Trophoblast cell (in vitro differentiated cells and primary cell): ENCODE measurements around the gene RCOR1.

Source experiments
- DNase-seq, 2 donors: peaks; one replicate each; pipeline ENCODE4 v3.0.0-alpha.2; 2016
- H2AFZ ChIP-seq: 2 replicates; pipeline ENCODE4 v1.6.1; 2013; ENCODE audit warnings: low read length, moderate library complexity, mild to moderate bottlenecking; ENCODE audit not compliant: insufficient read depth, poor library complexity
- H2AK5ac ChIP-seq: 2 replicates; pipeline ENCODE4 v1.6.1; 2013; ENCODE audit warnings: mild to moderate bottlenecking, low read length
- H2BK120ac ChIP-seq: 2 replicates; pipeline ENCODE4 v1.6.1; 2013; ENCODE audit warnings: low read length, mild to moderate bottlenecking, moderate library complexity; ENCODE audit not compliant: insufficient read depth, poor library complexity
- H2BK12ac ChIP-seq: 2 replicates; pipeline ENCODE4 v1.6.1; 2013; ENCODE audit warnings: mild to moderate bottlenecking, low read length, moderate library complexity
- H2BK5ac ChIP-seq: 2 replicates; pipeline ENCODE4 v1.6.1; 2013; ENCODE audit warnings: low read length, low read depth, moderate library complexity, mild to moderate bottlenecking; ENCODE audit not compliant: poor library complexity
- H3K14ac ChIP-seq: 2 replicates; pipeline ENCODE4 v1.6.1; 2013; ENCODE audit warnings: mild to moderate bottlenecking, low read length
- H3K18ac ChIP-seq: 2 replicates; pipeline ENCODE4 v1.6.1; 2013; ENCODE audit warnings: mild to moderate bottlenecking, low read length
- H3K23ac ChIP-seq: 2 replicates; pipeline ENCODE4 v1.6.1; 2013; ENCODE audit warnings: low read length
- H3K27ac ChIP-seq: 2 replicates; pipeline ENCODE4 v1.5.1; 2013; ENCODE audit warnings: low read depth, mild to moderate bottlenecking, inconsistent platforms, low read length, moderate library complexity
- H3K27me3 ChIP-seq: 2 replicates; pipeline ENCODE4 v1.6.1; 2013; ENCODE audit warnings: inconsistent platforms, mild to moderate bottlenecking, low read length, moderate library complexity; ENCODE audit not compliant: insufficient read depth
- H3K36me3 ChIP-seq, 2 experiments: 1 replicate in 1 of 2; 2 replicates in 1 of 2; pipeline ENCODE4 v1.6.1; 2013; ENCODE audit warnings: low read length in 2 of 2, mild to moderate bottlenecking in 2 of 2, moderate library complexity in 1 of 2; ENCODE audit not compliant: insufficient read depth in 2 of 2, control insufficient read depth in 1 of 2
- H3K4ac ChIP-seq: 2 replicates; pipeline ENCODE4 v1.6.1; 2013; ENCODE audit warnings: low read depth, mild to moderate bottlenecking, low read length, moderate library complexity
- H3K4me1 ChIP-seq, 2 experiments: 1 replicate in 1 of 2; 2 replicates in 1 of 2; pipeline ENCODE4 v1.6.1; 2013; ENCODE audit warnings: low read length in 2 of 2, mild to moderate bottlenecking in 2 of 2, moderate library complexity in 1 of 2; ENCODE audit not compliant: insufficient read depth in 2 of 2, control insufficient read depth in 1 of 2
- H3K4me2 ChIP-seq: 2 replicates; pipeline ENCODE4 v1.6.1; 2013; ENCODE audit warnings: inconsistent platforms, mild to moderate bottlenecking, low read length, moderate library complexity
- H3K4me3 ChIP-seq: 2 replicates; pipeline ENCODE4 v1.5.1; 2013; ENCODE audit warnings: mild to moderate bottlenecking, low read depth, low read length, inconsistent platforms
- H3K79me1 ChIP-seq: one replicate; pipeline ENCODE4 v1.6.1; 2013; ENCODE audit warnings: low read length
- H3K79me2 ChIP-seq: 2 replicates; pipeline ENCODE4 v1.6.1; 2013; ENCODE audit warnings: low read length, mild to moderate bottlenecking; ENCODE audit not compliant: control insufficient read depth, insufficient read depth, poor library complexity
- H3K9ac ChIP-seq: 2 replicates; pipeline ENCODE4 v1.6.1; 2013; ENCODE audit warnings: mild to moderate bottlenecking, low read length
- H3K9me3 ChIP-seq: 2 replicates; pipeline ENCODE4 v1.6.1; 2013; ENCODE audit warnings: low read depth, mild to moderate bottlenecking, control low read depth, inconsistent platforms, low read length; ENCODE audit not compliant: insufficient read depth
- H4K12ac ChIP-seq: 2 replicates; pipeline ENCODE4 v1.6.1; 2013; ENCODE audit warnings: low read depth, mild to moderate bottlenecking, low read length, moderate library complexity
- H4K8ac ChIP-seq: 2 replicates; pipeline ENCODE4 v1.6.1; 2013; ENCODE audit warnings: low read depth, mild to moderate bottlenecking, low read length, moderate library complexity
- H4K91ac ChIP-seq: one replicate; pipeline ENCODE4 v1.6.1; 2013; ENCODE audit warnings: low read depth, mild to moderate bottlenecking, low read length, moderate library complexity
- WGBS: extraction: QIAGEN DNeasy Blood & Tissue Kit; methylation state at CpG from one replicate; pipeline ENCODE4 v1.1.7; 2013; ENCODE audit warnings: missing lambda C conversion rate; ENCODE audit not compliant: insufficient read length, insufficient coverage; ENCODE audit errors: extremely low coverage; 5-methylcytosine and 5-hydroxymethylcytosine counted together

Gene RCOR1

DNA sequence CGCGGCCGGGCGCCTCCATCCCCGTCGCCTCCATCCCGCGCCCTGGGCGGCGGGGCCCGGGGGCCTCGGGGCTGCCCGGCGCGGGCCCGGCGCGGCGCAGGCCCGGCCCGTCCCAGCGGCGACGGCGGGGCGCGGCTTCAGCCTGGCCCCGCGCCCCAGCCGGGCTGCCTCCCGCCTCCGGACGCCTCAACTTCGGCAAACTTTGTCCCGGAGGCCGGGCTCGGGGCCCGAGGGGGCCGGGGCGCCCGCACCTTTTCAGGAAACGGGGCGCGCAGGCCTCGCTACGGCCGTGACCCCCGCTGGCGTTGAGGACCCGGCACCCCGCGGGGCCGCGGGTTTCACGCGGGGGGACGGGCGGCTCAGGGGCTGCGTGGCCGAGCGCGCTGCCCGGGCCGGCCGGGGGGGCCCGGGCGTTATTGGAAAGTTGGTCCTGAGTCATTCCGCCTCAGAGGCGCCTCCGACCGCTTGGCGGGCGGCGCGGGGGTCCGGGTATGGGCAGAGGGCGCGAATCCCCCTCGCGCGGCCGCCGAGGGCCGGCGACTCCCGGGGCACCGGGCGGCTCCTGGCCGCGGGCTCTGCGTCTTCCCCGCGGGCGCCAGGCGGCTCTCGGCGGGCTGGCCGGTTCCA is 185.4 kb downstream of the RCOR1 start:
- no CpG with 5 or more reads among the region's 98 CpGs for WGBS
- Histone ChIP-seq H4K12ac (peak overlapping the region; percentile 22), H2AFZ (peak overlapping the region; percentile 54), H3K4me3 (peak overlapping the region; percentile 79), H2BK12ac (no peak overlapping the region), H4K91ac (peak overlapping the region; percentile 41), H3K79me1 (peaks cover 7% of the 10 kb centered on the region), H4K8ac (peak overlapping the region; percentile 60), H3K27ac (no peak overlapping the region), H3K27me3 (no peaks in the 10 kb centered on the region), H2BK5ac (no peak overlapping the region), H2BK120ac (peak overlapping the region; percentile 30), H3K9ac (peak overlapping the region; percentile 80), H3K23ac (no peak overlapping the region), H3K4ac (no peak overlapping the region), H3K18ac (peak overlapping the region; percentile 52), H3K79me2 (peaks cover 4% of the 10 kb centered on the region), H3K9me3 (peaks cover 3% of the 10 kb centered on the region), H3K4me2 (peak overlapping the region; percentile 93), H3K36me3 (no peaks in the 10 kb centered on the region), H2AK5ac (no peak overlapping the region), H3K4me1 (peaks cover 10 to 18% of the 10 kb centered on the region in 2 experiments), H3K14ac (peak overlapping the region; percentile 42)
- no peak for DNase-seq

DNA sequence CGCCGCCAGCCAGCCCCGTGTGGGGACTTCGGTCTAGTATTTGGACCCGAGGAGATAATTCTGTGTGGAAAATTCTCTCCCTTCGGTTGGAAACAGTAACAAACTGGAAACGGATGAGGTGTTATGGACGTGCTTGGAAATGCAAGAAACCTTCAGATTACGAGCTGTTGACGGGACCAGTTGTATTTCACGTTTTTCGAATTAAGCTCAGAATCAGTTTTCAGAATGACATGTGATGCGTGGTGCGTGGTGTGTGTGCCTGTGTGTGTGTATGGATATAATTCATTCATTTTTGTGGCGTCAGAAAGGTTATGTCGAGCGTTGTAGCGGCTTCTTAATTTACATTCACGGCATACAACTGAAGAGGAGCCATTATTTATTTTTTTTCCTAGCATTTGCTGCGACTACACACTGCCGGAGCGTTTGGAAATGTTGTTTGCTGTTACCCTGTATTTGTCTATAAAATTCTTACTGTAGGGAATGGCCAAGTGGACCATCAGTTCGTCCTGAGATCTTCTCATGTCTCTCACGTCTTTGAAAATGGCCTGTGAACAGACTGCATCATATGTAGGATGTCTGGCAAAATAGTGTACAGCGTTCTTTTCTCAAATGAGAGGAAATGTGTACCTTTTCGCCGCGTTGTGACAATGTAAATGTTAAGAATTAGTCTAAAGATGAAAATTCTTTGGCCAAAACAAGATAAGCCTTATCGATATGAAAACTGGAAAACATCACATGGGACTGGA is 186.1 kb downstream of the RCOR1 start:
- Histone ChIP-seq H4K8ac (no peak overlapping the region), H3K14ac (peak overlapping the region; percentile 42), H3K79me1 (peaks cover 7% of the 10 kb centered on the region), H4K91ac (no peak overlapping the region), H2AFZ (peak overlapping the region; percentile 15), H4K12ac (no peak overlapping the region), H3K27ac (no peak overlapping the region), H3K23ac (peak overlapping the region; percentile 95), H3K36me3 (no peaks in the 10 kb centered on the region), H3K4me1 (peaks cover 10 to 18% of the 10 kb centered on the region in 2 experiments), H3K4me3 (peak overlapping the region; percentile 79), H3K79me2 (peaks cover 4% of the 10 kb centered on the region), H3K9me3 (peaks cover 3% of the 10 kb centered on the region), H2BK12ac (no peak overlapping the region), H3K18ac (peak overlapping the region; percentile 52), H2BK120ac (no peak overlapping the region), H3K4ac (no peak overlapping the region), H3K9ac (peak overlapping the region; percentile 80), H2AK5ac (no peak overlapping the region), H2BK5ac (no peak overlapping the region), H3K4me2 (peak overlapping the region; percentile 93), H3K27me3 (no peaks in the 10 kb centered on the region)
- WGBS: no CpG with 5 or more reads among the region's 29 CpGs
- peak; percentile 28 to 87 for DNase-seq

DNA sequence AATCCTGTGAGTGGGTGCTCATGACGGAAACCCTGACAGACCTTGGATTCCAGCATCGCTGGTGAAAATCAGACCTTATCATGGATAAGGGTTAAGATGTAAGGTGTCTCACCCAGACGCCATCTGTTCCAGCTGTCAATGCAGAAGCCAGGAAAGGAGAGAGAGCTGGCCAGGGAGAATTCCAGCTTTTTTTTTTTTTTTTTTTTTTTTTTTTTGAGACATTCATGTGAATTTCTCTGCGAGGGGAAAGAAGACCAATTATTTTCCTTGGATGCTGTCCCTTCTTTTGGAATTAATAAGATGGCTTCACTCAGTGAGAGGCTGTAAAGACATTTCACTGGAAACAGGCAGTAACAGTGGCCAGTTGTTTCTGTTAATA is 186.6 kb downstream of the RCOR1 start:
- Histone ChIP-seq H3K4me3 (no peak overlapping the region), H3K79me2 (peaks cover 4% of the 10 kb centered on the region), H3K79me1 (peaks cover 7% of the 10 kb centered on the region), H3K9me3 (peaks cover 3% of the 10 kb centered on the region), H3K27me3 (no peaks in the 10 kb centered on the region), H3K18ac (no peak overlapping the region), H4K12ac (no peak overlapping the region), H2AK5ac (no peak overlapping the region), H3K9ac (no peak overlapping the region), H3K36me3 (no peaks in the 10 kb centered on the region), H3K4ac (no peak overlapping the region), H3K4me1 (peaks cover 10 to 18% of the 10 kb centered on the region in 2 experiments), H2BK5ac (no peak overlapping the region), H2BK12ac (no peak overlapping the region), H3K23ac (no peak overlapping the region), H2BK120ac (no peak overlapping the region), H4K8ac (no peak overlapping the region), H3K27ac (no peak overlapping the region), H2AFZ (no peak overlapping the region), H4K91ac (no peak overlapping the region), H3K4me2 (no peak overlapping the region), H3K14ac (no peak overlapping the region)
- WGBS: no CpG with 5 or more reads among the region's 4 CpGs
- peak in 1 of 2 donors; percentile 61 for DNase-seq

DNA sequence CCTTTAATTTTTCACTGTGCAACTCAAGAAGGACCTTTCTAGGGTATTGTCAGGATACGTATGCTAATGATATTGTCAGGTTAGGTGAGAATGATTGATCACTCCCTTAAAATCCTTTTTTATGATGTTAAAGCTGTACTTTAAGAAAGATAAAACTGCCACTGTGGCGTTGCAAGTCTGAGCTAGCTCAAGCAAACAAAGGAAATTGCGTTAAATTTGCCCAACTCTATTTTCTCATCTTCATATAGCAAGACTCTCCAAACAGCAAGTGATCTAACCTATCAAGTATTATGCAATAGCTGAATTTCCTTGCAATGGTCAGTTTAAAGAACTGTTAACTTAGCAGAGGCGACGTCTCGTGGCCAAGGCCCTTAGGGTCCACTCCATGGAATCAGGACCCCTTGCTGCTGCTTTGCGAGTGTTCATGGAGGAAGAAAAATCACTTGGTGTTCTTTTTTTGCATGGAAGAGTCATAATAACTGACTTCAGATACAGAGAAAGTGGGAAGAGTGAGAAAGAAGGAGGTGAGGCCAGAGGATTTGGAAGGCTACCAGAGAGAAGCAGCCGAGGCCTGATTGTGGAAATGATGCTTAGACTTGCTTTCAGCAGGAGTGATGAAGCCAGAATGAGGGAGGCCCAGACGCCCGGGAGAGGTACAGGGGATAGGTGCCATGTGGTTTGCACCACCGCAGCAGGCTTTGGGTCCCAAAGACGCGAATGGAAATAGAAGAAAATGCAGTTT is 187.3 kb downstream of the RCOR1 start:
- Histone ChIP-seq H2AFZ (no peak overlapping the region), H2BK120ac (no peak overlapping the region), H4K12ac (no peak overlapping the region), H4K8ac (no peak overlapping the region), H3K18ac (no peak overlapping the region), H3K4ac (no peak overlapping the region), H2BK5ac (no peak overlapping the region), H3K79me2 (peaks cover 4% of the 10 kb centered on the region), H3K27ac (no peak overlapping the region), H3K4me1 (peaks cover 7 to 15% of the 10 kb centered on the region in 2 experiments), H2AK5ac (no peak overlapping the region), H3K4me3 (no peak overlapping the region), H3K9me3 (peaks cover 3% of the 10 kb centered on the region), H3K4me2 (no peak overlapping the region), H4K91ac (no peak overlapping the region), H2BK12ac (no peak overlapping the region), H3K27me3 (no peaks in the 10 kb centered on the region), H3K23ac (no peak overlapping the region), H3K14ac (no peak overlapping the region), H3K79me1 (peaks cover 7% of the 10 kb centered on the region), H3K9ac (no peak overlapping the region), H3K36me3 (no peaks in the 10 kb centered on the region)
- DNase-seq: peak in 1 of 2 donors; percentile 36
- WGBS: no CpG with 5 or more reads among the region's 13 CpGs
